Measurements from ENCODE around the gene NAB2.
"Not testable (repeated sequence)": the region's sequence is repeated elsewhere in the genome, so short reads cannot be mapped to it uniquely, and the experiment has no call there.

Gene NAB2

DNA sequence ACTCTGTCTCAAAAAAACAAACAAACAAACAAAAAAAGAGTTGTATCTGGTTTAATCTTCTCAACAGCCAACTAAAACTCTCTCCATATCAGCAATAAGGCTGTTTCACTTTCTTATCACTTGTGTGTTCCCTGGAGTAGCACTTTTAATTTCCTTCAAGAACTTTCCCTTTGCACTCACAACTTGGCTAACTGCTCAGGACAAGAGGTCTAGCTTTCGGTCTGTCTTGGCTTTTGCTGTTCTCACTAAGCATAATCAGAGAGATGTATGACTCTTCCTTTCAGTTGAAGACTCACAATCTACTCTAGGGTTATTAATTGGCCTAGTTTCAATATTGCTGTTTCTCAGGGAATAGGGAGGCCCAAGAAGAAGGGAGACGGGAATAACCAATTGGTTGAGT is 22.7 kb upstream of the NAB2 start:
- no peak for FAIRE-seq
- DNase-seq (ENCODE audit: insufficient read length, low spot score), result no peak

DNA sequence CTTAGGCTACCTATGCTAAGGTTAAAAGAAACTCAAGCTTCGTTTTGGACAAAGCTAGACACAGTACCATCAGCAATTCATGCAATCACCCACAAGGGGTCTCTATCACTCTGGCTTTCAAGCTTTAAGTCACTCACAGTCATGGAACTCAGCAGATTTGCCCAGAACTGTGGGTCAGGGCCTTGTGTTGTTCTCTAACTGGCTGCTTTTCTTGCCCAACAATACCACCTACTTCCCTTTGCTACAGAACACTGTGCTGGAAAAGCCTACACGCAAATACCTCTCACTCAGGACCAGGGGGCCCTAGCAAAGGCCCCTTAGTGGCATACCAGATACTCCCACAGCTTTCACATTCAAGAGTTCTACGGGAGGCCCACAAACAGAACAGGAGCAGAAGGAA is 19.4 kb upstream of the NAB2 start:
- DNase-seq (ENCODE audit: insufficient read length, low spot score), result no peak
- peak; percentile 89 for FAIRE-seq

DNA sequence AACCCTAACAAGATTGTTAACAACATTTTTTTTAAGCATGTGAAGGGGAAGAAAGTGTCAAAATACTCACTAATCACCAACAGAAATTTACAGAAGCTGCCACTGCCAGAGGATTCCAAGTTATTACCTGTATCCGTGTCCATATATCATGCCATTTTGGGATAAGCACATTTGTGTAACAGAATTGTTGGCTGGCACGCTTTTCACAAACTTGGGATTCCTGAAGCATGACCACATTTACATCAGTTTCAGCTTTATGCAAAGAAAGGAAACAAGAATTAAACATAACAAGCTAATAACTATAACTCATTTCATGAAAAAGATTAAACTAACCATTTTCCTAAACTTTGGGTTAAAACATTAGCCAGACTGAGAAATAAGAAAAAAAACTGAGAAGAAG is 16.3 kb upstream of the NAB2 start:
- FAIRE-seq, result no peak
- no peak for DNase-seq (ENCODE audit: insufficient read length, low spot score)

DNA sequence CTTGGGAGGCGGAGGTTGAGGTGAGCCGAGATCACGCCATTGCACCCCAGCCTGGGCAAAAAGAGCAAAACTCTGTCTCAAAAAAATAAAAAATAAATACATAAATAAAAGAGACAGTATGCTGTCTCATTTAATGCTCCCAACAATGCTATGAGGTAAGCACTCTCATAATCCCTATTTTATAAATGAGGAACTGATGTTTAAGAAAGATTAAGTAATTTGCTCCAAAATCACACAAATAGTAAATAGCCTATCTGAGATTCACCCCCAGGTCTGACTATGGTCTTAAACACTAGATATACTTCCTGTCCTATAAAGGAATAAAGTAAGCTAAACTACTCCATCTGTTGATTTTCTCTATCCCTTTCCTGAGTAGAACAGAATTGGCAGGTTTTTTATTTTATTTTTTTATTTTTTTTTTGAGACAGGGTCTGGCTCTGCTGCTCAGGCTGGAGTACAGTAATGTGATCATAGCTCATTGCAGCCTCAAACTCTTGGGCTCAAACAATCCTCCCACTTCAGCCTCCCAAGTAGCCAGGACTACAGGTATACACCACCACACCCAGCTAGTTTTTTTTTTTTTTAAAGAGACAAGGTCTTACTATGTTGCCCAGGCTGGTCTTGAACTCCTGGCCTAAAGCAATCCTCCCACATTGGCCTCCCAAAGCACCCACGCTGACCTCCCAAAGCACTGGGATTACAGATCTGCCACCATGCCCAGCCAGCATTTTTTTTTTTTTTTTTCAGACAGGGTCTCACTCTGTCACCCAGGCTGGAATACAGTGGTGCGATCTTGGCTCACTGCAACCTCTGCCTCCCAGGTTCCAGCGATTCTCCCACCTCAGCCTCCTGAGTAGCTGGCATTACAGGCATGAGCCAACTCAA is 15.1 kb upstream of the NAB2 start:
- not testable (repeated sequence) for DNase-seq (ENCODE audit: insufficient read length, low spot score); FAIRE-seq

DNA sequence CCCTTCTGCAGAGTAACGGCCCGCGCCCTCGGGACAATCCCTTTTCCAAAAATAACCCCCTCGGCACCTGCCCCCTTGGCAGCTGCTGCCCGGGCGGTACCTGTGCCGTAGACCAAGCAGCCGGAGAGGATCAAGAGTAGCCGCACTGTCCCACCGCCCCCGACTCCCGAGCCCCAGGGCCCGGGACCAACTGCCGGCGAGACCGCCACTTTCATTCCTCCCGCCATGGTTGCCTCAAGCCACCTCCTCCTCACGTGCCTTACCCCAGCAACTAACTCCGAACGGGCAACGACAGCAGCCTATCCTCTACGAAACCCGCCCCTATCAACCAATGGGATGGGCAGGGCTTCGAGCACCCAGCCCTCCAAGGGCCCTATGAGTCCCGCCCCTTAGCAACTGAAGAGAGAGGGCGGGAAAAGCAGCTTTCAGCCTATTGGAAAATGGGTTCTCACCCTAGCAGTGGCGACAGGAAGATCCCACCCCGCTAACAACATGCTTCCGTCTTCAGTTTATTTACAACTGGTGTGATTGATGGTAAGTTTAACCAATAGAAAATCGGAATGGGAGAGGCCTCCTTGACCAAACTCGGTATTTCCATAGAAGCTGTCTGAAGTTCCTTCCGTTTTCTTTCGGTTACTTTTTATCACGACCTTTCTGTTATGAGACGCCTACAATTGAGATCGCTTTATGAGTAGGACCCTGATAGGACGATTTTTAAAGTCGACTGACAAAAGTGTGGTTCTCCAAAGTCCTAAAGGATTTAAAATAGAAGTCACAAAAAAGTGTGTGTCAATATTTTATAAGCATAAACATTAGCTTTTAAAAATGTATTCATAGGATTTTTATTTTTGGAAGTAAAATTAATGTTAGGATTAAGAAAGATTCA is 10.2 kb upstream of the NAB2 start, which contains the start of gene NEMP1:
NEMP1 (minus strand) TSS at position 273 of the 886 bp plus-strand sequence; CDS start at position 227, 46 bp downstream.
- peak; percentile 97 for FAIRE-seq

DNA sequence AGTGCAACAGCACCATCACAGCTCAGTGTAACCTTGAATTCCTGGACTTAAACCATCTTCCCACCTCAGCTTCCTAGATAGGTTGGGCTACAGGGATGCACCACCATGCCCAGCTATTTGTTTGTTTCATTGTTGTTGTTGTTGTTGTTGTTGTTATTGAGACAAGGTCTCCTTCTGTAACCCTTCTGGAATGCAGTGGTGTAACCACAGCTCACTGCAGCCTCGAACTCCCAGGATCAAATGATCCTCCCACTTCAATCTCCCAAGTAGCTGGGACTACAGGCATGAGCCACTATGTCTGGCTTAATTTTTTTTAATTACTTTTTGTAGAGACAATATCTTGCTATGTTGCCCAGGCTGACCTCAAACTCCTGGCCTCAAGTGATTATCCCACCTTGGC is 9.1 kb upstream of the NAB2 start:
- no peak for FAIRE-seq

More for the DNA sequence above, 10.2 kb upstream of the NAB2 start, which contains the start of gene NEMP1:
- DNase-seq (ENCODE audit: insufficient read length, low spot score), result peak; percentile 84

DNA sequence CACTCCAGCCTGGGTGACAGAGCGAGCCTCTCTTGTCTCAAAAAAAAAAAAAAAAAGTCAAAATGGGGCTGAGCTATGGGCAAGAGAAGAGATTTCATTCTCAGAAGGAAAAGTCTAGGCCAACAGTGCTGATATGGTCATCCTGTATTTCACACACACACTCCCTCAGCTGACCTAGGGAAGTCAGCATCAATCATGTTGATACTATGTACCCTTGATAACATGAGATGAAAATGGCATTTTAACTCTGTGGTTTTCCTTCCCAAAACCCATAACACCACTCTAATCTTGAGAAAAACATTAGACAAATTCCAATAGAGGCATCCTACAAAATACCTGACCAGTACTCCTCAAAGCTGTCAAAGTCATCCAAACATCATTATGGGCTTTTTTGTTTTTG is 8.1 kb upstream of the NAB2 start:
- FAIRE-seq, result no peak
- no peak for DNase-seq (ENCODE audit: insufficient read length, low spot score)

More for the DNA sequence above, 9.1 kb upstream of the NAB2 start:
- no peak for DNase-seq (ENCODE audit: insufficient read length, low spot score)

DNA sequence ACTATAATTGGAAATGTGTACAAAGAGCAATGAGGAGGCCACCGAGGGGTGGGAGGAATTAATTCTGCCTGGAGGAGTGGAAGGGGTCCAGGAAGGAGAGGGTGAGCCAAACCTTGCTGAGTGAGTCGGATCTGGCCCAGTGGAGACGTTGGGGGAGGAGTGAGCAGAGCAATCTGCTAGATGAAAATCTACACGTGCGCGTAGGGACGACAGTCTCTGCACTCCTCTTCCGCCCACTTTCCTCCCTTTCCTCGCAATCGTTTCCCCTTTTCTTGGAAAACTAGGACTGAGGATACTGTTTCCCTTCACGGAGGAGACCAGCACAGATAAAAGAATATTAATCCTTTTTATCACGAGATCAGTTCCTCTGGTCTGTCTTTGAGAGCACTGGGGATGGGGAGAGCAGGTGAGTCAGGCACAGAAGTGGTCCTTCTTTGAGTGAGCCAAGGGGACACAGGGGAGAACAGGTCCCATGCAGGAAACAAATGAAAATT is 2.9 kb upstream of the NAB2 start:
- FAIRE-seq (peak; percentile 11), DNase-seq (ENCODE audit: insufficient read length, low spot score) (no peak)

DNA sequence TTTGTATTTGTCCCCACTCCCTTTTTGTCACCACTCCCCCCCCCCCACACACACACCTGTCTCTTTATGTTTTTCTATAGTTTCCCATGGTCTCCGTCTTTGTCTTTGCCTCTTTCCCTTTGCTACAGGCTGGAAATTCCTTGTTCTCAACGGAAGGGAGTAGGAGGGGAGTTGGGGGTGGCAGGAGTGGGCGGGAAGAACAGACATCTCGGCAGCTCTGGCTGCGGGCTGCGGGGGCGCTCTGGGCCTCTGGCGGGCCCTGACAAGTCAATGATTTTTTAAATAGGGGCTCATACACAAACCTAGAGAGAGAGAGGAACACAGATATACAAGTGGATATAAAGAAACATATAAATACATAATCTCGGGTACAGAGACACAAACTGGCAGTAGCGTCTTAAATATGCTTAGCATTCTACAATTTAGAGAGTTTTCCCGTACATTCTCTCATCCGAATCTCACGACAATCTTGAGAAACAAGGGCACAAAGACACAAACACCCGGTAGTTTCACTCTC is 2.4 kb upstream of the NAB2 start:
- FAIRE-seq (no peak), DNase-seq (ENCODE audit: insufficient read length, low spot score) (no peak)

DNA sequence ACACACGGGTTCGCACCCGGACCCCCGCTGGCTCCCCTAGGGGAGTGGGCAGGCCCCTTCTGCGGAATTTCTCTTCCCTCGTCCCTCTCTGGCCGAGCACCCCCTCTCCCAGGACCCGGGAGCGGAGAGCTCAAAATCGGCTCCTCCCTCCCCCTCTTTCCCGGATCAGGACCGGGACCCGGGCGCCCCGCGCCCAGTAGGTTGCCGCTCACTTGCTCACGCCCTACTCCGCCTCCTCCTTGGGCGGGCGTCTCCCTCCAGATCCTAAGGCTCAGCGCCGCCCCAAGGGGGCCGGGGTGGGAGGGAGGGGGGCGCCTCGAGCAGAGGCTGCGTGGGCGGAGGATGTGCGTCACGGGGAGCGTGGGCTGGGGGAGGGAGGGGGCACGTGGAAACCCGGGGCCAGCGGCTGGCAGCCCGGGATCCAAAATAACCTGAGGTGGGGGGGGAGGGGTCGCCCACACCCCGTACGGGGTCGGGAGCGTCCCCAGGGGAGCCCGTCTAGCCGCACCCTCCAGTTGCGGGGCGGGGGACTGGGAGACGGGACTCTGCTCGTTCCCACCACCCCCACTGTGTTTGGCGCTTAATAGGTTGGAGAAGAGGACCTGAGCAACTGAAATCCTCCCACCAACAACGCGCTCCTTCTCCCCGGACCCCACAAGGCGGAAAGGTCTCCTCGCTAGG is 1.8 kb upstream of the NAB2 start:
- DNase-seq (ENCODE audit: insufficient read length, low spot score) (no peak), FAIRE-seq (no peak)

DNA sequence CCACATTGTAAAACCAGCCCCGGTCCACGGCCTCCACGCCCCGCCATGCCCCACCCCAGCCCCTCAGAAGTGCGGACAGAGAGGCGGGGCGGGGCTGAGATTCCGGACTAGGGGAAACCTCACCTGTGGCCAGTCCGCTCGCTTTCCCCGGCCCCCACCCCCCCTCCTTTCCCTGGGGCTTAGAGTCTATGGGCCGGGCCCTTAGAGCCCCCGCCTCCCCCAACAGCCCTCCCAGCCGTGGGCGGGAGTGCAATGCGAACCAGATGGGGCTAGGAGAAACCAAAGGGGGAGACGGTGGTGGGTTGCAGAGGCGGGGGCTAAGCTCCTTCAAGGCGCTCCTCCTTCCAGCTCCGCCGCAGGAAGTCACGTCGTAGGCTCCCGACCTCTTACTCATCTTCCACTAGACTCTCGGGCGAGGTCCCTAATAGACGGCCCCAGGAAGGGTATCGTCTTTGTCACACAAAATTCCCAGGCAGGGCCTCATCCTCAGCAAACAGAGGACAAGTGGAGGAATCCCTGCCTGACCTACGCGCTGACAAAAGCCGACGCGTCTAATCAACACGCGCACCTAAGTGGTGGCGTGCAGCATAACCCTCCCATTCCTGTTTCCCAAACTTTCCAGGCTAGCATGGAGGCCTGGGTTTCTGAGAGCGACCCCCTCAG is 1.1 kb upstream of the NAB2 start:
- no peak for DNase-seq (ENCODE audit: insufficient read length, low spot score)
- FAIRE-seq, result peak; percentile 93

DNA sequence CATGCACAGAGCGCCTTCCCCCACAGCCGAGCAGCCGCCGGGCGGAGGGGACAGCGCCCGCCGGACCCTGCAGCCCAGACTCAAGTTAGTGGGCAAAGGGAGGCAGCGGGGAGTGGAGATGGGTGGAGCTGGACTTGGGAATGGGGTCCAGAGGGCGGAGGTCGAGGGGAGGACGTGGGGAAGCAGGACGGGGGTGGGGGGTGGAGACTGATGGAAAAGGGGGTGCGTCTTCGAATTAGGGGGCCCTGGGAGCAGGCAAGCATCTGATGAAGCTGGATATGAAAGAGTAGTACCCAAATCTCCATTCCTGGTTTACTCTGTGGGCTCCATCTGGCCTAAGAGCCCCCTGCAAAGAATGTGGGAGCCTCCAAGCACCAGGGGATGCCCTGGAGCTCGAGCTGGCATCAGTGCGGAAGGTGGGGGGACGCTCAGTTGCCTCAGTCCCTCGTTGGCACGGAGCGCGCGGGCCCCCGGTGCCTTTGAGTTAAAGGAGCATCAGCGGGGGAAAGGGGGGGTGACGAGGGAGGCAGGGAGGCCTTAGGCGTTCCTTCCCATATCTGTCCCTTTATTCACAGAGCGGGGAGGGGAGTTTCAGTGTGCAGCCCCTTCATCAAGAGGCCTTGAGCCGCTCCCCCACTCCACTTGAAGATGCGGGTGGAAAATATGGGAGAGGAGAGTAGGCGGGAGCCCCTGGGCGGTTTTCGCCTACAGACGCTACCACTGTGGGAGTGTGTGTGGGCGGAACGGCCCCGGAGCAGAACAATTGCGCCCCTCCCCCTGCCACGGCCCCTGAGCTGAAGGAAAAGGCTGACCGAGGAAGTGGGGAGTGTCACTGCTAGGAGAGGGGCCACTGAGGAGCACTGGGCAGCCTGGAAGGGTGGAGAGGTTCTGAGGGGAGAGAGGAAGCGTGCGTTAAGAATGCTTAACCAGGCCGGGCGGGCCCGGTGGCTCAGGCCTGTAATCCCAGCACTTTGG is 644 bp downstream of the NAB2 start:
- DNase-seq (ENCODE audit: insufficient read length, low spot score), result no peak

DNA sequence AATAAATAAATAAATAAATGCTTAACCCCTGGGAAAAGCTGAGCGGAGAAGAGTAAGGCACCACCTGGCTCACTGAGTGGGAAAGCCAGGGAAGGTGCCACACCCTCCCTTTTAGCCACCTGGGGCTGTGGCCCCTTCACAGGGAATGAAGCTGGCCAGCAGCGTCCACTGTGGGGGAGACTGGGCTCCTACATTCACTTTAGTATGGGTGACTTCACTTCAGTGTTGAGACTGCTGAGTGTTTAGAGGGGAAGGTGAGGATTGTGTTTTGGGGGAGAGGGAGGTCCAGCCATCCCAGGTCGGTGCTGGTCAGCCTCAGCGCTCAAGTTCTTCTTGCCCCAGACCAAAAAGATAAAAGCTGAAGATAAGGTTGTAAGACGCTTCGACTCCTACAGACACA is 1.6 kb downstream of the NAB2 start:
- FAIRE-seq (no peak), DNase-seq (ENCODE audit: insufficient read length, low spot score) (no peak)

More for the DNA sequence above, 644 bp downstream of the NAB2 start:
- no peak for FAIRE-seq

DNA sequence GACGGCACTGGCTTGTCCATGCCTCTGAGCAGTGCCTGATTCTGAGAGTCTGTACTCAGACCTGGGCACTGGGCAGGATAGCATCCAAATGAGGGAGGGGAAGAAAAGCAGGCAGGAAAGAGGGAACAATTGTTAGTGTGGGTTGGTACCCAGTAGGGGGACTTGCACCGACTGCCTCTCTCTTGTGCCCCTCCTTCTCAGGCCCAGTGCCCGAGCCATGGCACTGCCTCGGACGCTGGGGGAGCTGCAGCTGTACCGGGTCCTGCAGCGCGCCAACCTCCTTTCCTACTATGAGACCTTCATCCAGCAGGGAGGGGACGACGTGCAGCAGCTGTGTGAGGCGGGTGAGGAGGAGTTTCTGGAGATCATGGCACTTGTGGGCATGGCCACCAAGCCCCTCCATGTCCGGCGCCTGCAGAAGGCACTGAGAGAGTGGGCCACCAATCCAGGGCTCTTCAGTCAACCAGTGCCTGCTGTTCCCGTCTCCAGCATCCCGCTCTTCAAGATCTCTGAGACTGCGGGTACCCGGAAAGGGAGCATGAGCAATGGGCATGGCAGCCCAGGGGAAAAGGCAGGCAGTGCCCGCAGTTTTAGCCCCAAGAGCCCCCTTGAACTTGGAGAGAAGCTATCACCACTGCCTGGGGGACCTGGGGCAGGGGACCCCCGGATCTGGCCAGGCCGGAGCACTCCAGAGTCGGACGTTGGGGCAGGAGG is 2.2 kb downstream of the NAB2 start:
- no peak for FAIRE-seq
- DNase-seq (ENCODE audit: insufficient read length, low spot score), result no peak

DNA sequence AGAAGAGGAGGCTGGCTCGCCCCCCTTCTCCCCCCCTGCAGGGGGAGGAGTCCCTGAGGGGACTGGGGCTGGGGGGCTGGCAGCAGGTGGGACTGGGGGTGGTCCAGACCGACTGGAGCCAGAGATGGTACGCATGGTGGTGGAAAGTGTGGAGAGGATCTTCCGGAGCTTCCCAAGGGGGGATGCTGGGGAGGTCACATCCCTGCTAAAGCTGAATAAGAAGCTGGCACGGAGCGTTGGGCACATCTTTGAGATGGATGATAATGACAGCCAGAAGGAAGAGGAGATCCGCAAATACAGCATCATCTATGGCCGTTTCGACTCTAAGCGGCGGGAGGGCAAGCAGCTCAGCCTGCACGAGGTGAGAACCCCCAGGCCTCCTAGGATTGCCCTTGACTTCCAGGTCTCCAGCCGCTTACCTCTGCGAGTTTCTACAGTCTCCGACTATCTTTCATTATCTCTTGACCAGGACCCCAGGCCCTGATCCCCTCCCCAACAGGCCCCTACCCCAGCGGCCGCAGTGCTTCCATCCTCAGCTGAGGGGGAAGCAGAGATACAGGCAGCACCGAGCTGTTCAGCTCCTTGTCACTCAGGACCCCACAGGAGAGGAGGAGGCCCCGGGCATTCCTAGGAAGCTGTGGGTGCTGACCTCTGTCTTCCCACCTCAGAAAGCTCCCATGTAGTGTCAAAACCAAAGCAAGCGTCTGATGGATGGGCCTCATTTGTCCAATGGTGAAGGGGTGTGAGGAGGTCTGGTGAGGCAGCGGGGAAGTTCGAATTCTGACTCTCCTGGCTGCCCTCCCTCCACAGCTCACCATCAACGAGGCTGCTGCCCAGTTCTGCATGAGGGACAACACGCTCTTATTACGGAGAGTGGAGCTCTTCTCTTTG is 3.0 kb downstream of the NAB2 start:
- FAIRE-seq, result no peak
- DNase-seq (ENCODE audit: insufficient read length, low spot score), result no peak

DNA sequence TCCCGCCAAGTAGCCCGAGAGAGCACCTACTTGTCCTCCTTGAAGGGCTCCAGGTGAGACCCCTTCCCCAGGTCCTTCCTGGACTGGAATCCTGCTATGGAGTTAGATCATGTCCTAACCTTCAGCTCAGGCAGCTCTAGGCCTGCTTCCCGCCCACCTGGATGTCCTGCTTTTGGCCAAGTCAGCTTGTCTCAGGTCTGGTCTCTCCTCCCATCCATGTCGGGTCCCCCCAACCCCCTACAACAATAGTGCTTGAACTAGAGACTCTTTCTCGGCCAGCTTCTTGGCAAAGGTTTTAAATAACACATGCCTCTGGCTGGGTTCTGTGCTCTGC is 3.6 kb downstream of the NAB2 start:
- FAIRE-seq, result no peak

DNA sequence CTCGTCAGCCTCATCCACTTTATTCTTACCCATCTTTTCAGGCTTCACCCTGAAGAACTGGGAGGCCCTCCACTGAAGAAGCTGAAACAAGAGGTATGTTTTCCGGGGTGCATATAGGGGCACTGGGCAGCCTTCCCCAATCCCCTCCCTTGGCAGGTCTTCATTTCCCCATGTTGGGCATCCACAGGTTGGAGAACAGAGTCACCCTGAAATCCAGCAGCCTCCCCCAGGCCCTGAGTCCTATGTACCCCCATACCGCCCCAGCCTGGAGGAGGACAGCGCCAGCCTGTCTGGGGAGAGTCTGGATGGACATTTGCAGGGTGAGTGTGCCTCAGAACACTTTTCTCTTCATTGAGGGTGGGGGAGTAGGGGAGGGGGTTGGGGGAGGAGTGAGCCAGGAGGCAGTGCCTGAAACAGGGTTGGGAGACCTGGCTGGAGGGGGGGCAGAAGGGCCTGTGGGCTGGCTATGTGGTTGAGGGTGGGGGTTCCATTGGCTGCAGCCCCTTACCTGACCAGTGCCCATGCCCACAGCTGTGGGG is 4.0 kb downstream of the NAB2 start:
- no peak for DNase-seq (ENCODE audit: insufficient read length, low spot score)
- no peak for FAIRE-seq

More for the DNA sequence above, 3.6 kb downstream of the NAB2 start:
- DNase-seq (ENCODE audit: insufficient read length, low spot score), result no peak
